Hepatic stellate cell (primary cell): ENCODE results near the gene LILRA5.
"Not testable (repeated sequence)": the region's sequence is repeated elsewhere in the genome, so short reads cannot be mapped to it uniquely, and the experiment has no call there.

Source experiments
- DNase-seq: peaks from one replicate; pipeline ENCODE4 v3.0.0; 2011; ENCODE audit warnings: low spot score

The LILRA5 gene

GRCh38 chr19:54312436-54313377, at the start of gene LILRA5:
TSS of gene LILRA5 (minus strand) at chr19:54313166. CDS start at chr19:54313019, 147 bp downstream.
- DNase-seq: no peak

- not testable (repeated sequence) for DNase-seq
Measured at GRCh38 chr19:54361680-54362422, 48.9 kb upstream of the LILRA5 start.

- DNase-seq: not testable (repeated sequence)
Measured at GRCh38 chr19:54359149-54359820, 46.3 kb upstream of the LILRA5 start.

- no peak for DNase-seq
Measured at GRCh38 chr19:54357381-54357780, 44.4 kb upstream of the LILRA5 start.

- no peak for DNase-seq
Measured at GRCh38 chr19:54356444-54357056, 43.6 kb upstream of the LILRA5 start.

- DNase-seq: no peak
Measured at GRCh38 chr19:54355675-54356074, 42.7 kb upstream of the LILRA5 start.

- DNase-seq: no peak
Measured at GRCh38 chr19:54354761-54355160, 41.8 kb upstream of the LILRA5 start.

GRCh38 chr19:54352546-54352945, 39.6 kb upstream of the LILRA5 start:
- no peak for DNase-seq

GRCh38 chr19:54352041-54352440, 39.1 kb upstream of the LILRA5 start:
- no peak for DNase-seq

GRCh38 chr19:54351474-54351873, 38.5 kb upstream of the LILRA5 start:
- DNase-seq: no peak

- no peak for DNase-seq
Measured at GRCh38 chr19:54345938-54346386, 33.0 kb upstream of the LILRA5 start.

- no peak for DNase-seq
Measured at GRCh38 chr19:54343868-54344267, 30.9 kb upstream of the LILRA5 start.

- DNase-seq: no peak
Measured at GRCh38 chr19:54341295-54341694, 28.3 kb upstream of the LILRA5 start.

GRCh38 chr19:54339646-54340358, 26.8 kb upstream of the LILRA5 start:
- no peak for DNase-seq

GRCh38 chr19:54338521-54338920, 25.6 kb upstream of the LILRA5 start:
- DNase-seq: no peak

- no peak for DNase-seq
Measured at GRCh38 chr19:54337858-54338230, 24.9 kb upstream of the LILRA5 start.

- no peak for DNase-seq
Measured at GRCh38 chr19:54336893-54337857, 24.2 kb upstream of the LILRA5 start.

- no peak for DNase-seq
Measured at GRCh38 chr19:54335979-54336892, 23.3 kb upstream of the LILRA5 start.

GRCh38 chr19:54335164-54335563, 22.2 kb upstream of the LILRA5 start:
- no peak for DNase-seq
